NCI-H1105 treated with DMSO at 0.1 percent for 48 hours (cell line): ENCODE measurements around the gene MYH14.

Source experiments
- DNase-seq: peaks from one replicate; lab custom pipeline; 2025; lab: John Stamatoyannopoulos, UW

MYH14 gene

GRCh38 chr19:50292216-50292827 lies 88.9 kb downstream of the MYH14 start:
- DNase-seq: no peak

GRCh38 chr19:50293263-50294004 lies 90.0 kb downstream of the MYH14 start:
- DNase-seq: no peak

GRCh38 chr19:50300051-50300450 lies 96.6 kb downstream of the MYH14 start:
- no peak for DNase-seq

GRCh38 chr19:50300814-50301606 lies 97.6 kb downstream of the MYH14 start:
- DNase-seq: no peak

GRCh38 chr19:50301607-50301971 lies 98.2 kb downstream of the MYH14 start:
- no peak for DNase-seq

- DNase-seq: no peak
These were observed 100.1 kb downstream of the MYH14 start for GRCh38 chr19:50303558-50303957.

- DNase-seq: no peak
These were observed 105.6 kb downstream of the MYH14 start for GRCh38 chr19:50308991-50309390.

GRCh38 chr19:50309396-50310125 lies 106.1 kb downstream of the MYH14 start:
- no peak for DNase-seq

GRCh38 chr19:50310759-50311465 lies 107.5 kb downstream of the MYH14 start:
- DNase-seq: no peak

GRCh38 chr19:50311723-50312635 lies 108.6 kb downstream of the MYH14 start:
- peak; percentile 55 for DNase-seq

- no peak for DNase-seq
These were observed 109.8 kb downstream of the MYH14 start for GRCh38 chr19:50312967-50313811.

GRCh38 chr19:50313812-50314536 lies 110.6 kb downstream of the MYH14 start:
- peak; percentile 35 for DNase-seq

GRCh38 chr19:50314724-50315708 lies 111.6 kb downstream of the MYH14 start:
- DNase-seq: peak; percentile 44

- DNase-seq: peak; percentile 66
These were observed 112.5 kb downstream of the MYH14 start for GRCh38 chr19:50315773-50316448.

GRCh38 chr19:50317115-50317514 lies 113.7 kb downstream of the MYH14 start:
- no peak for DNase-seq

GRCh38 chr19:50318438-50318837 lies 115.0 kb downstream of the MYH14 start:
- DNase-seq: no peak

GRCh38 chr19:50319156-50319555 lies 115.7 kb downstream of the MYH14 start:
- DNase-seq: no peak
